Upper lobe of left lung (tissue), 6 donors: ENCODE results near the gene RIPOR1. TPM values are rescaled to one million over a fixed set of nuclear protein-coding genes. Genes with fewer than 3 reads are reported as not detected.

Experiments
- ATAC-seq, 2 donors: fragments of 200-7000 bp; cut with Tn5 transposase; one replicate each; pipeline ENCODE4 v1.9.1; 2022; ENCODE audit warnings: mild to moderate bottlenecking in 2 of 2, moderate library complexity in 2 of 2; ENCODE audit not compliant: low FRiP score in 2 of 2
- DNase-seq, 2 donors: peaks; one replicate each; pipeline ENCODE4 v3.0.0-alpha.2; 2019 to 2020
- H3K27ac ChIP-seq, 4 donors: fragments of 200-600 bp; sonication (generic); one replicate each; pipeline ENCODE4 v1.5.1; 2016 to 2019
- H3K27me3 ChIP-seq, 4 donors: fragments of 200-600 bp; sonication (generic); one replicate each; pipeline ENCODE4 v1.5.1; 2017 to 2019
- H3K36me3 ChIP-seq, 4 donors: fragments of 200-600 bp; sonication (generic); one replicate each; pipeline ENCODE4 v1.5.1; 2016 to 2019
- H3K4me1 ChIP-seq, 4 donors: fragments of 200-600 bp; sonication (generic); one replicate each; pipeline ENCODE4 v1.5.1; 2018 to 2019
- H3K4me3 ChIP-seq, 4 donors: fragments of 200-600 bp; sonication (generic); one replicate each; pipeline ENCODE4 v1.5.1; 2017 to 2019; ENCODE audit warnings: mild to moderate bottlenecking in 2 of 4, moderate library complexity in 1 of 4
- H3K9me3 ChIP-seq, 4 donors: fragments of 200-600 bp; sonication (generic); one replicate each; pipeline ENCODE4 v1.5.1; 2018 to 2019
- EP300 ChIP-seq, 4 donors: sonication (generic); formaldehyde crosslinking; IDR thresholded peaks; one replicate each; pipeline ENCODE4 v1.5.1; 2017; ENCODE audit warnings: antibody characterized with exemption in 4 of 4, control low read depth in 2 of 4
- POLR2A ChIP-seq, 4 donors: fragments of 450-650 bp; IDR thresholded peaks; one replicate each; pipeline ENCODE4 v1.5.1; 2016 to 2017; ENCODE audit warnings: antibody characterized with exemption in 4 of 4, mild to moderate bottlenecking in 2 of 4
- POLR2AphosphoS5 ChIP-seq, 2 donors: sonication (generic); formaldehyde crosslinking; IDR thresholded peaks; one replicate each; pipeline ENCODE4 v1.5.1; 2017; ENCODE audit warnings: antibody characterized with exemption in 2 of 2
- WGBS, 2 donors: methylation state at CpG; one replicate each; pipeline ENCODE4 v1.1.5; 2017 to 2018; 5-methylcytosine and 5-hydroxymethylcytosine counted together
- total RNA-seq, 6 donors: library from RNA; depleted of rRNA in 4 of 6; stranded (reverse); fragments of >200 nt in 4 of 6; gene quantifications; one replicate each; pipeline versions ENCODE4 v1.1.0 to v1.2.1, GENCODE V29; 2016 to 2021
- TF ChIP-seq, protein P1 (sequence below), 6 experiments: fragments of 450-650 bp in 4 of 6; fragments of 200-600 bp in 2 of 6; sonication (generic) in 2 of 6; IDR thresholded peaks; one replicate each; pipeline ENCODE4 v1.5.1; 2016 to 2019; ENCODE audit warnings: antibody characterized with exemption in 6 of 6
- donor health status: DM: no; HTN: no; CAD: no; lungs with moderate emphysema.
- donor health status: DM: no; HTN: yes; CAD: no; lungs with severe emphysema.

The RIPOR1 gene
- total RNA-seq, 6 donors from 2014 or later, result 76.9 to 183 (median 113) TPM

- WGBS, 2 donors, result 1 to 2% methylated on average over 18 to 20 of the region's 20 CpGs
- Histone ChIP-seq H3K27ac (peak overlapping the region; percentile 98 to 100 (median 98)), H3K4me3 (peak overlapping the region; percentile 72 to 95 (median 88)), H3K9me3 (no peaks in the 10 kb centered on the region), H3K27me3 (no peaks in the 10 kb centered on the region), H3K36me3 (no peaks in the 10 kb centered on the region), H3K4me1 (peaks cover 23 to 50% (median 29%) of the 10 kb centered on the region in 4 donors)
- DNase-seq, result peak in 1 of 2 donors; percentile 76
- TF ChIP-seq, protein P1, sequence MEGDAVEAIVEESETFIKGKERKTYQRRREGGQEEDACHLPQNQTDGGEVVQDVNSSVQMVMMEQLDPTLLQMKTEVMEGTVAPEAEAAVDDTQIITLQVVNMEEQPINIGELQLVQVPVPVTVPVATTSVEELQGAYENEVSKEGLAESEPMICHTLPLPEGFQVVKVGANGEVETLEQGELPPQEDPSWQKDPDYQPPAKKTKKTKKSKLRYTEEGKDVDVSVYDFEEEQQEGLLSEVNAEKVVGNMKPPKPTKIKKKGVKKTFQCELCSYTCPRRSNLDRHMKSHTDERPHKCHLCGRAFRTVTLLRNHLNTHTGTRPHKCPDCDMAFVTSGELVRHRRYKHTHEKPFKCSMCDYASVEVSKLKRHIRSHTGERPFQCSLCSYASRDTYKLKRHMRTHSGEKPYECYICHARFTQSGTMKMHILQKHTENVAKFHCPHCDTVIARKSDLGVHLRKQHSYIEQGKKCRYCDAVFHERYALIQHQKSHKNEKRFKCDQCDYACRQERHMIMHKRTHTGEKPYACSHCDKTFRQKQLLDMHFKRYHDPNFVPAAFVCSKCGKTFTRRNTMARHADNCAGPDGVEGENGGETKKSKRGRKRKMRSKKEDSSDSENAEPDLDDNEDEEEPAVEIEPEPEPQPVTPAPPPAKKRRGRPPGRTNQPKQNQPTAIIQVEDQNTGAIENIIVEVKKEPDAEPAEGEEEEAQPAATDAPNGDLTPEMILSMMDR (IDR thresholded peaks at IDR 0.05), result no peak
- TF ChIP-seq POLR2A (IDR thresholded peaks at IDR 0.05), result peak in 1 of 4 donors; percentile 8
- TF ChIP-seq POLR2AphosphoS5 (IDR thresholded peaks at IDR 0.05), result peak; percentile 33 to 71
- no peak for TF ChIP-seq EP300 (IDR thresholded peaks at IDR 0.05)
- no peak for ATAC-seq
Measured at GRCh38 chr16:67563708-67564468, 35.3 kb downstream of the RIPOR1 start.

DNA sequence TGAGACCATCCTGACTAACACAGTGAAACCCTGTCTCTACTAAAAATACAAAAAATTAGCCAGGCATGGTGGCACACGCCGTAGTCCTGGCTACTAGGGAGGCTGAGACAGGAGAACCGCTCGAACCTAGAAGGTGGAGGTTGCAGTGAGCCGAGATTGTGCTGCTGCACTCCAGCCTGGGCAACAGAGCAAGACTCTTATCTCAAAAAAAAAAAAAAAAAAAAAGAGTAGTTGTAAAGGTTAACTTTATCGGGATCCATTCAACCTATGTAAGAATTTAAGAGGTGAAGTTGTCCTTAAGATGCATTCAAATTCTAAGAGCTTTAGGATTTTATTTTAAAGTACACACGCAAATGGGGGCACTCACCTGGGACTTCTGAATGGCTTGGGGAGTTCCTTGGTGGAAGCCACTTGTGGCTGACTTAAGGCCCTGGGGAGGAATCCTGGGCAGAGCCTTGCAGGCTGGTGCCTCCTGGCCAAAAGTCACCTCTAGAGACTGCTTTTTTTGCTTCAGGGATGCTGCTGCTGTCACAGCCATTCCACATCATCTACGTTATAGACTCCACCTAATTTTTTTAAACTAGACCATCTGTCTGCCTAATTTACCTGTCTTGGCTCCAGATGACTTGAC is 37.0 kb downstream of the RIPOR1 start:
- no peak for DNase-seq
- H3K36me3 ChIP-seq, result no peaks in the 10 kb centered on the region

GRCh38 chr16:67571464-67571863 is 42.8 kb downstream of the RIPOR1 start:
- peaks cover 0 to 38% (median 10%) of the 10 kb centered on the region in 4 donors for H3K36me3 ChIP-seq
- no peak overlapping the region for H3K4me3 ChIP-seq
- no peak for DNase-seq
- peaks cover 0 to 24% (median 13%) of the 10 kb centered on the region in 4 donors for H3K4me1 ChIP-seq
- no peak for TF ChIP-seq POLR2AphosphoS5 (IDR thresholded peaks at IDR 0.05)
- TF ChIP-seq EP300 (IDR thresholded peaks at IDR 0.05), result no peak
- TF ChIP-seq, protein P1 (IDR thresholded peaks at IDR 0.05), result no peak
- TF ChIP-seq POLR2A (IDR thresholded peaks at IDR 0.05), result no peak
- no peak for ATAC-seq
- no peaks in the 10 kb centered on the region for H3K9me3 ChIP-seq
- WGBS, 2 donors, result 76 to 79% methylated on average over 2 of the region's 2 CpGs
- peak overlapping the region in 2 of 4 donors; percentile 27 to 63 for H3K27ac ChIP-seq
- H3K27me3 ChIP-seq, result no peaks in the 10 kb centered on the region

More for the DNA sequence above, 37.0 kb downstream of the RIPOR1 start:
- 92 to 93% methylated on average over 8 of the region's 8 CpGs for WGBS, 2 donors
- no peak for ATAC-seq
- H3K27ac ChIP-seq, result no peak overlapping the region
- no peaks in the 10 kb centered on the region for H3K27me3 ChIP-seq
- H3K4me1 ChIP-seq, result peaks cover 23 to 48% (median 27%) of the 10 kb centered on the region in 4 donors
- TF ChIP-seq POLR2A (IDR thresholded peaks at IDR 0.05), result no peak
- no peak for TF ChIP-seq POLR2AphosphoS5 (IDR thresholded peaks at IDR 0.05)
- no peak for TF ChIP-seq EP300 (IDR thresholded peaks at IDR 0.05)
- TF ChIP-seq, protein P1 (IDR thresholded peaks at IDR 0.05), result no peak
- H3K9me3 ChIP-seq, result no peaks in the 10 kb centered on the region
- no peak overlapping the region for H3K4me3 ChIP-seq

- DNase-seq (no peak), ATAC-seq (no peak)
- peaks cover 0 to 38% (median 10%) of the 10 kb centered on the region in 4 donors for H3K36me3 ChIP-seq
- 61 to 67% methylated on average over 4 of the region's 4 CpGs for WGBS, 2 donors
- peak overlapping the region in 3 of 4 donors; percentile 46 to 63 (median 57) for H3K27ac ChIP-seq
- peaks cover 0 to 20% (median 12%) of the 10 kb centered on the region in 4 donors for H3K4me1 ChIP-seq
- no peaks in the 10 kb centered on the region for H3K27me3 ChIP-seq
- TF ChIP-seq, protein P1 (IDR thresholded peaks at IDR 0.05), result no peak
- no peak for TF ChIP-seq EP300 (IDR thresholded peaks at IDR 0.05)
- TF ChIP-seq POLR2AphosphoS5 (IDR thresholded peaks at IDR 0.05), result no peak
- TF ChIP-seq POLR2A (IDR thresholded peaks at IDR 0.05), result no peak
- no peaks in the 10 kb centered on the region for H3K9me3 ChIP-seq
- no peak overlapping the region for H3K4me3 ChIP-seq
Measured at GRCh38 chr16:67571981-67572431, 43.4 kb downstream of the RIPOR1 start.
